ENCODE results near the gene STON2. TPM values are rescaled to one million over a fixed set of nuclear protein-coding genes. Genes with fewer than 3 reads are reported as not detected.

Gene STON2
- total and polyA plus RNA-seq, 9 donors, result 4.8 to 28.7 (median 17.3) TPM

DNA sequence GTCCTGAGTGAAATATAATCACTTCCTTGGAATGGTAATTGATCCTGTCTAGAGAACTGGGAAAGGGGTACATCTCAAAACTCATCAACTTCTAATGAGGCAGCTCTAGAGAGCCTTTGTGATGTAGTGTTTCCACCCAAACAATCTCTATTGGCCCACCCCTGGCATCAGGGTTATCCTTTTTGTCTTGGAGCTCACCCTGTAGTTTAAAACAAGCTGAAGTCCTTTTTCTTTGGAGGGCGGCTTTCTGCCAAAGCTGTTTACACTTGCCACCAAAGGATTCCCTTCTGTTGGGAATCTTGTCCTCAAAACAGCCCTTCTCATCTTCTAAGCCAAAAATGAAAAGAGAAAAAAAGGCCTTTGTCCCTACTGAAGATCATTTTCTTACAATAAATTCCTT, 118.8 kb downstream of the STON2 start:
- no peak overlapping the region for H3K4me3 ChIP-seq
- WGBS, 3 donors, result 83 to 92% (median 87%) methylated on average over 1 of the region's 1 CpG
- no peak overlapping the region for H3K27ac ChIP-seq
- no peaks in the 10 kb centered on the region for H3K9me3 ChIP-seq
- no peaks in the 10 kb centered on the region for H3K27me3 ChIP-seq
- H3K36me3 ChIP-seq, result no peaks in the 10 kb centered on the region
- TF ChIP-seq, protein P1, sequence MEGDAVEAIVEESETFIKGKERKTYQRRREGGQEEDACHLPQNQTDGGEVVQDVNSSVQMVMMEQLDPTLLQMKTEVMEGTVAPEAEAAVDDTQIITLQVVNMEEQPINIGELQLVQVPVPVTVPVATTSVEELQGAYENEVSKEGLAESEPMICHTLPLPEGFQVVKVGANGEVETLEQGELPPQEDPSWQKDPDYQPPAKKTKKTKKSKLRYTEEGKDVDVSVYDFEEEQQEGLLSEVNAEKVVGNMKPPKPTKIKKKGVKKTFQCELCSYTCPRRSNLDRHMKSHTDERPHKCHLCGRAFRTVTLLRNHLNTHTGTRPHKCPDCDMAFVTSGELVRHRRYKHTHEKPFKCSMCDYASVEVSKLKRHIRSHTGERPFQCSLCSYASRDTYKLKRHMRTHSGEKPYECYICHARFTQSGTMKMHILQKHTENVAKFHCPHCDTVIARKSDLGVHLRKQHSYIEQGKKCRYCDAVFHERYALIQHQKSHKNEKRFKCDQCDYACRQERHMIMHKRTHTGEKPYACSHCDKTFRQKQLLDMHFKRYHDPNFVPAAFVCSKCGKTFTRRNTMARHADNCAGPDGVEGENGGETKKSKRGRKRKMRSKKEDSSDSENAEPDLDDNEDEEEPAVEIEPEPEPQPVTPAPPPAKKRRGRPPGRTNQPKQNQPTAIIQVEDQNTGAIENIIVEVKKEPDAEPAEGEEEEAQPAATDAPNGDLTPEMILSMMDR (IDR thresholded peaks at IDR 0.05), result no peak
- no peak for TF ChIP-seq POLR2A (IDR thresholded peaks at IDR 0.05)
- no peak for TF ChIP-seq EP300 (IDR thresholded peaks at IDR 0.05)
- DNase-seq, result no peak
- intact Hi-C loops (cut with DNase I), result no loop called here
- peaks cover 8% of the 10 kb centered on the region for H3K4me1 ChIP-seq (ENCODE audit: insufficient read depth)

DNA sequence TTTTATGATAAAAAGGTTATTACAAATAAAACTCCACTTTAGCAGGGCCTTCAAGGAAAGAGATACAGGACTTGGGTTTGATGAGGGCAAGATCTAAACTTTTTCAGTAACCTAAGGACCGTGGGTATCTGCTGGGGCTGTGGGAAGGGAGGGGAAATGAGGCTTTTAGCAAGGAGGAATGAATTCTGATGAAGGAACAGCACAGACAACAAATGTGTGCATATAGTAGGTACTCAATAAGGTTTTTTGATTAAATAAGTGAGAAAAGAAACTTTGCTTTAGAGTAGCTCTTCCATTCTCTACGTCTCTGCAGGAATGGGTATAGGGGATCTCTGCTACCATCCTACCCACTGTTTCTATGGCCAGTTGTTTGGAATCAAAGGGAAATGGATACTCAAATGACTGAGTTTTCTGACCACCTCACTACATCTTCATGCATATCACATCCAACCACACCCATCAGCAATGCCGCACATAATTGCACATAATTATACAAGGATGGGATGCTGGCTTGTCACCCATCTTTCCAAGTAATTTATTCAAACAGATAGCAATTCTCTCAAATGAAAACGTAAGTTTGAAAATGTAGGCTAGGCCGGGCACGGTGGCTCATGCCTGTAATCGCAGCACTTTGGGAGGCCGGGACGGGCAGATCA, 119.9 kb downstream of the STON2 start:
- TF ChIP-seq POLR2A (IDR thresholded peaks at IDR 0.05), result no peak
- TF ChIP-seq, protein P1 (IDR thresholded peaks at IDR 0.05), result no peak
- no peak for TF ChIP-seq EP300 (IDR thresholded peaks at IDR 0.05)
- Histone ChIP-seq H3K4me1 (ENCODE audit: insufficient read depth) (peaks cover 11% of the 10 kb centered on the region), H3K27ac (no peak overlapping the region), H3K36me3 (no peaks in the 10 kb centered on the region), H3K4me3 (no peak overlapping the region), H3K27me3 (no peaks in the 10 kb centered on the region), H3K9me3 (no peaks in the 10 kb centered on the region)
- 93 to 97% (median 93%) methylated on average over 9 of the region's 9 CpGs for WGBS, 3 donors
- no peak for DNase-seq
- intact Hi-C loops (cut with DNase I), result no loop called here

DNA sequence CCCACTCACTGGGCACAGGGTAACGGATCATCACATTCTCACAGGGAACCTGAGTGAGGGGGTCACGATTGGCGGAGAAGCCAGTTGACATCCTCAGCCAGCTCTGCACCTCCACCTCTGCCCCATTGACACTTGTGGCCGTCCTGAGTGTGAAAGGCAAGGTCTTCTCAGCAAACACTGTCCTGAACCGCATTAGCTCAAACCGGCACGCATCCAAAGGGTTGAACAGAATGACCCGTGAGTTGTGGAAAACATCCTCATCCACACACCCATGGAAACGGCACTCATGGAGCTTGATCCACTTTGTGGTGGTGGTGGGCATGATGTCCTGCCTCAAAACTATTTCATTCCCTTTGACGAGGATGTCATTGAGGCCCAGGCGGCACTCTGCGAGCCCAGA, 123.0 kb downstream of the STON2 start:
- H3K27ac ChIP-seq, result no peak overlapping the region
- H3K4me3 ChIP-seq, result no peak overlapping the region
- intact Hi-C loops (cut with DNase I), result no loop called here
- 89 to 92% (median 90%) methylated on average over 12 of the region's 12 CpGs for WGBS, 3 donors
- no peaks in the 10 kb centered on the region for H3K36me3 ChIP-seq
- no peak for DNase-seq
- peaks cover 18% of the 10 kb centered on the region for H3K4me1 ChIP-seq (ENCODE audit: insufficient read depth)
- TF ChIP-seq POLR2A (IDR thresholded peaks at IDR 0.05) (no peak), EP300 (IDR thresholded peaks at IDR 0.05) (no peak)
- TF ChIP-seq, protein P1 (IDR thresholded peaks at IDR 0.05), result no peak
- H3K9me3 ChIP-seq, result no peaks in the 10 kb centered on the region
- H3K27me3 ChIP-seq, result no peaks in the 10 kb centered on the region

DNA sequence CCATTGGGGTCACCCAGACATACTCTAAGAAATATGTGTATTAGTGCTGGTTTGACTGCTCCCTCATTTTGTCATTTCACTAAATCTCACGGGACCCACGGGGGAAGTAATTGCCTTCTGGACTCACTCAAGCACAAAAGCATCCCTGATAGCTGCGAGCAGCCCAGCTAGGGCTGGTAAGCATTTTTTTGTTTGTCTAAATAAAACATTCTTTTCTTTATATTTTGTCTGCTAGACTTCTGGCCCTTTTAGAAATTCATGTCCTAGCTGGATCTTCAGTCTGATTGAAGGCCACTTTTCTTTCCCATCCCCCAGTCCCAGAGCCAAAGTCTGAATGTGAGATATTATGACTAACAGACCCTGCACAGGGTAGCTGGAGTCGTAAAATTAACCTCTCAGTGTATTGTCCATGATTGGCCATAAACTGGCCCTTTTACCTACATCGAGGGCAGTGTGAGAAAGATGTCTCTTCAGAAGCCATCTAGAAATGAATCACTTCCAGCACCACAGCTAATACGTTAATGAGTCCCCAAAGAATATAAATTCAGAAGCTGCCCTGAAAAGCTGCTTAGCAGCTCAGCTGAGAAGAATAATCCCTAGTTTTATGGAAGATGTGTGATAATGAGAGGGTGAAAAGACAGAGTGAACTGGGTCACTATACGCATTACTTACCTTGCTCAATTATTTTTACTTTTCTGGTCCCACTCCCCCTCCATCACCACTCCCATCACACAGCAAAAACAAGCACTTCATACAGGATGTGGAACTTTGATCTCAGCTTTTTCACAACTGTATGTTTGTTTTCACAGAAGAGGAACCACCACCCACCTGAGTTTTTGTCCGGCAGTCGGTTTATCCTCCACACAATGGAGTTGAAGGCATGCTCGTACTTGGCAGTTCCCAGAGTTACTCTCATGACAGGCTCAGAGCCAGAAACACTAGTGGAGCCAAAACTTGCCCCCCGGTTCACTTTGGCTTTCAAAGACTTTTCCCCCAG, 123.8 kb downstream of the STON2 start:
- 16 to 46% (median 20%) methylated on average over 11 of the region's 11 CpGs for WGBS, 3 donors
- DNase-seq, result no peak
- intact Hi-C loops (cut with DNase I), result no loop called here
- H3K36me3 ChIP-seq, result no peaks in the 10 kb centered on the region
- TF ChIP-seq EP300 (IDR thresholded peaks at IDR 0.05) (no peak), POLR2A (IDR thresholded peaks at IDR 0.05) (no peak)
- TF ChIP-seq, protein P1 (IDR thresholded peaks at IDR 0.05), result no peak
- H3K27ac ChIP-seq, result peak overlapping the region; percentile 35 to 38
- H3K27me3 ChIP-seq, result no peaks in the 10 kb centered on the region
- H3K4me1 ChIP-seq (ENCODE audit: insufficient read depth), result peaks cover 18% of the 10 kb centered on the region
- no peaks in the 10 kb centered on the region for H3K9me3 ChIP-seq
- H3K4me3 ChIP-seq, result no peak overlapping the region

Measured in ovary (tissue), 9 donors.